Measurements from ENCODE around the gene GPR17.

Gene GPR17

DNA sequence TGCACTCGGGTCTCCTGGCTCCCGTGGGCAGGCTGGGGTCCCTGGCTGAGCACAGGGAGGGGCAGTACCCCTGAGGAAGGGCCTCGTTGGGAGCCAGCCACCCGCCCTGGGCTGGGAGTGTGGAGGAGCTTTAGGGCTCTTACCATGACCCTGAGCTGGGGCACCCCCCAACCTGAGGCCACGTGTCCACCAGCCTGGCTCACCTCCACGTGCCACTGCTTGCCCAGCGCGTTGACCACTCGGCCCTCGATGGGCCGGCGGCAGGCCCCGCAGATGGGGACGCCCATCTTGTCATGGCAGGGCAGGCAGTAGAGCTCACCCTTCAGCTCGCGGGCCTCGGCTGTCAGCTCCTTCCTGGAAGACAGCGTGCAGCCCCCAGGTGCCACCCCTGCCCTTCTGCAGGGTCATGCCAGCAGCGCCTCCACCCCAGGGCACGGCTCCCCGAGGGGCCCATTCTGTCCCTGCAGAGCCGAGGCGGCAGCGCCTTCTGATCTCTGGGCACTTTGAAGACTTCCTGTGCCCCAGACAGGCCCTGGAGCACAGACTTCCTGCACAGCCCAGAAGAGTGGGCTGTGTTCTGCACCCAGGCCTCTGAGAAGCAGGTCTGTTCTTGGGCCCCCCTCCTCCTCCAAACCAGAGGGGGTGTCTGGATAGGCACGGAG is 4.0 kb upstream of the GPR17 start:
- Histone ChIP-seq H3K4me3 (ENCODE audit: low read depth, low read length) (no peak overlapping the region), H3K36me3 (replicated peaks) (no peaks in the 10 kb centered on the region), H3K27me3 (replicated peaks) (no peaks in the 10 kb centered on the region), H3K27ac (no peak overlapping the region)
- TF ChIP-seq, protein P1, sequence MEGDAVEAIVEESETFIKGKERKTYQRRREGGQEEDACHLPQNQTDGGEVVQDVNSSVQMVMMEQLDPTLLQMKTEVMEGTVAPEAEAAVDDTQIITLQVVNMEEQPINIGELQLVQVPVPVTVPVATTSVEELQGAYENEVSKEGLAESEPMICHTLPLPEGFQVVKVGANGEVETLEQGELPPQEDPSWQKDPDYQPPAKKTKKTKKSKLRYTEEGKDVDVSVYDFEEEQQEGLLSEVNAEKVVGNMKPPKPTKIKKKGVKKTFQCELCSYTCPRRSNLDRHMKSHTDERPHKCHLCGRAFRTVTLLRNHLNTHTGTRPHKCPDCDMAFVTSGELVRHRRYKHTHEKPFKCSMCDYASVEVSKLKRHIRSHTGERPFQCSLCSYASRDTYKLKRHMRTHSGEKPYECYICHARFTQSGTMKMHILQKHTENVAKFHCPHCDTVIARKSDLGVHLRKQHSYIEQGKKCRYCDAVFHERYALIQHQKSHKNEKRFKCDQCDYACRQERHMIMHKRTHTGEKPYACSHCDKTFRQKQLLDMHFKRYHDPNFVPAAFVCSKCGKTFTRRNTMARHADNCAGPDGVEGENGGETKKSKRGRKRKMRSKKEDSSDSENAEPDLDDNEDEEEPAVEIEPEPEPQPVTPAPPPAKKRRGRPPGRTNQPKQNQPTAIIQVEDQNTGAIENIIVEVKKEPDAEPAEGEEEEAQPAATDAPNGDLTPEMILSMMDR (IDR thresholded peaks at IDR 0.05; ENCODE audit: low read depth, low read length, missing control alignments), result no peak
- DNase-seq, result no peak
- in situ Hi-C loops (cut with HindIII; ENCODE audit: low pct_ligation_motif_present, low sequenced_read_pairs), result no loop called here

DNA sequence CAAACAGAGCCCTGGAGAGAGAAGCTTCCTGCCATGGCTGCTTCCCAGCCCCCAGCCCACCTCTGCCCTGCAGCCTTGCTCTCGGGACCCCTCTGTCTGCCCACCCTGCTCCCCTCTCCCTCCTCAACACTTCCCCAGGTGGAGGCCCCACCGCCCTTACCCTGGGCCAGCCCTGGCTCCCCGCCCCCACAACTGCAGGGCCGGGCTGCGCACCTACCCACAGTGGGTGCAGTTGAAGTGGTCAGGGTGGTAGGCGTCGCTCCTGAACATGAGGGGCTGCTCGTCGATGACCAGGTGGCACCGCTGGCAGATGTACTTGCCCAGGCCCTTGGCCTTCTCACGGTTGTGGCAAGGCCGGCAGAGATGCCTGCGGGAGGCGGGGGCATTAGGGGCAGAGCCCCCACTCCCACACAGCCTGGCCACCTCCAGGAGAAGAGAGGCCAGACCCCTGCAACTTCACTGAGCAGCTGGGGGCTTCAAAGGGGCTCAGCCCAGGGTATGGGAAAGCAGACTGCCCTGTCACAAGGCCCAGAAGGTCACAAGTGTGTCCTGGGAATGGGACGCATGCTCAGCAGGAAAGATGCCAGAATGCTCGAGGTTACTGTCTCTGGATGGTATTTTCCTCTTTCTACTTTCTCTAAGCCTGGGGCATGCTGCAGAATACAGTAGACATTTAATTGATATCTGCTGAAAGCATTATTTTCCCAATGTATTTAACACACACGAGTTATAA is 3.1 kb upstream of the GPR17 start:
- in situ Hi-C loops (cut with HindIII; ENCODE audit: low pct_ligation_motif_present, low sequenced_read_pairs), result no loop called here
- no peak overlapping the region for H3K27ac ChIP-seq

DNA sequence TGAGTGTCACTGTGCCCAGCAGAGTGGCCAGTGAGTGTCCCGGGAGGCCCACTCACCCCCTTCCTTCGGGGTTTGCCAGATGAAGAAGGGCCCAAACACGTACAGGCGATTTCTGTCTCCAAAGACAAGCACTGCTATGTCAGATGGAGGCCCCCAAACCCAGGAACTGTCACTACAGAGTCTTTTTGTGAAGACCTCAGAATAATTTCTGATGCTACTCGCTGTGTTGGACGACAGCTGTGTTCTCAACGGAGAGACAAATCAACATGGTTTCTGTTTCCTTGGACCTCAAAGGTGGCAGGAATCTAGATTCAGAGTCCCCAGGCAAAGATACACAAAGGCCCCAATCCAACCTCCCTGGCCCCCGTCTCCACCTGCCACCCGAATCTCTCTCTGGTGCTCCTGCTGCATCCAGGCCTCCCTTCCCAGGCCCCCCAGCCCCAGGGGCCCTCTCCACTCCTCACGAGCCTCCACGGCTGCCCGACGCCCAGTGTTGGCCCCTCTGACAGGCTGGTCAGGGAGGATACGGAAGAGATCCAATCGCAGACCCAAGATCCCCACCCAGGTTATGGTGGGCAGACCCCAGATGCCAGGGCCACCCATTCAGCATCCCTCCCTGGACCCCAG is 2.4 kb upstream of the GPR17 start:
- TF ChIP-seq, protein P1 (IDR thresholded peaks at IDR 0.05; ENCODE audit: low read depth, low read length, missing control alignments), result no peak
- in situ Hi-C loops (cut with HindIII; ENCODE audit: low pct_ligation_motif_present, low sequenced_read_pairs), result no loop called here
- Histone ChIP-seq H3K4me3 (ENCODE audit: low read depth, low read length) (no peak overlapping the region), H3K36me3 (replicated peaks) (no peaks in the 10 kb centered on the region), H3K27ac (no peak overlapping the region), H3K27me3 (replicated peaks) (no peaks in the 10 kb centered on the region)
- no peak for DNase-seq

More for the DNA sequence above, 3.1 kb upstream of the GPR17 start:
- no peak overlapping the region for H3K4me3 ChIP-seq (ENCODE audit: low read depth, low read length)
- H3K36me3 ChIP-seq (replicated peaks), result no peaks in the 10 kb centered on the region
- DNase-seq, result no peak
- TF ChIP-seq, protein P1 (IDR thresholded peaks at IDR 0.05; ENCODE audit: low read depth, low read length, missing control alignments), result no peak
- H3K27me3 ChIP-seq (replicated peaks), result no peaks in the 10 kb centered on the region

DNA sequence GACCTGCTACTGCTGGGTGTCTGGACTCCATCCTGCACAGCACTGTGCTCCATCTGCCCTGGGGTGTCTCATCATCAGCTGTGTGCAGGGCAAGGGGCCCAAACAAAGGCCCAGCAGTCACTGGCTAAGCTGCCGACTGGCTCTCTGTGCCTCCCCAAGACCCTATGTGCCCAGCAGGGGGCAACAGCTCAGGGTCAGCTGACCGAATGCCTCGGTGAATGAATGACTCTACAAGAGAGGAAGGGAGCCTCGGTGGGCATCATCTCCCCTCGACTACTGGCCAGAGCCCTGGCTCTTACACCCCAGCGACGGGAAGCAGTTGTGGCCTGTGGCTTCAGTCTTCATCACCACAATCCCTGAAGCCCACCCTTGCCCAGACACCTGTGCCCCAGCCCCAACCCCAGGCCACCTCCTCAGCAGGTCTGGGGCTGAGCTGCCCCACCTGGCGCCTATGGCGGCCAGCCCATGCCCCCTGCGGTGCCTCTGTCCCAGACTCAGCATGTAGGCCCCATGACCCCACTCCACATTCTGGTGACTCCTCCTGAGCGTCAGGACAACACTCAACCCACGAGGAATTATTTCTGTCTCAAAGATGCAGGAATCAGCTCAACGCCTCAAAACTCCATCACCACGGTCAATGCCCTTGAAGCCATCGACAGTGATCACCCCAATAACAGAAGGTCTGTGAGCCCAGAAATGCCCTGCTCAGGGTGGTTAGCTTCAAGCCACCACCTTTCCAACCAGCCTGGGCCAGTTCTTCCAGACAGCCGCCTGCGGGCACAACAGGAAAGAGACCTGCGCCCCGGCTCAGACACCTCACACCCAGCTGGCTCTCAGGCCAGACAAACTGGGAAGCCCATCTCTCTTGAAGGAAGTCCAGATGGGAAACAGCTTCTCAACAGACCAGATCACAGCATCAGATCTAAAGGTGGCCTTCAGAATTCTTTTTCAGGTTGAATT is 1.6 kb upstream of the GPR17 start:
- TF ChIP-seq, protein P1 (IDR thresholded peaks at IDR 0.05; ENCODE audit: low read depth, low read length, missing control alignments), result peak; percentile 9
- Histone ChIP-seq H3K36me3 (replicated peaks) (no peaks in the 10 kb centered on the region), H3K27me3 (replicated peaks) (no peaks in the 10 kb centered on the region), H3K27ac (no peak overlapping the region), H3K4me3 (ENCODE audit: low read depth, low read length) (no peak overlapping the region)
- in situ Hi-C loops (cut with HindIII; ENCODE audit: low pct_ligation_motif_present, low sequenced_read_pairs), result no loop called here
- DNase-seq, result no peak

DNA sequence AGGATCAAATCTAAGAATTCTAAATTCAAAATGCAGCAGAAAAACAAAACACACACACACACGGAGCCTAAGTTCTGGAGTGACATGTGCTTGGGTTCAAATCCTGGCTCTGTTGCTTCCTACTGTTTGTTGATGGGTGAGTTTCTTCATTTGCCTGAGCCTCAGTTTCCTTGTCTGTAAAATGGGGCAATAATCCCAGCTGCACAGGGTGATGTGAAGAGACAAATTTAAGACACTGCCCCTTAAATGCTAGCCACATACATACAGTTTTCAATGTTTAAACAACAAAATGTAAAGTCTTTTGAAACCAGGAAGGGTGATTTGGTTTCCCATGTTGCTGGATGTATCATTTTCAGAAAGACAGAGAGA is 943 bp upstream of the GPR17 start:
- no peak overlapping the region for H3K4me3 ChIP-seq (ENCODE audit: low read depth, low read length)
- TF ChIP-seq, protein P1 (IDR thresholded peaks at IDR 0.05; ENCODE audit: low read depth, low read length, missing control alignments), result no peak
- no peak for DNase-seq
- no peak overlapping the region for H3K27ac ChIP-seq
- H3K36me3 ChIP-seq (replicated peaks), result no peaks in the 10 kb centered on the region
- H3K27me3 ChIP-seq (replicated peaks), result no peaks in the 10 kb centered on the region
- in situ Hi-C loops (cut with HindIII; ENCODE audit: low pct_ligation_motif_present, low sequenced_read_pairs), result no loop called here

Measured in brain microvascular endothelial cell (primary cell).